C4-2B (cell line): ENCODE measurements around the gene NEK9.

Experiments
- ZFX ChIP-seq: fragments of 450-650 bp; IDR thresholded peaks from 2 replicates; pipeline ENCODE4 v1.6.1; 2017
- TF ChIP-seq, protein P1 (sequence below): fragments of 450-650 bp; conservative IDR thresholded peaks from 2 replicates; pipeline ENCODE4 v1.5.1; 2017; ENCODE audit warnings: mild to moderate bottlenecking

DNA sequence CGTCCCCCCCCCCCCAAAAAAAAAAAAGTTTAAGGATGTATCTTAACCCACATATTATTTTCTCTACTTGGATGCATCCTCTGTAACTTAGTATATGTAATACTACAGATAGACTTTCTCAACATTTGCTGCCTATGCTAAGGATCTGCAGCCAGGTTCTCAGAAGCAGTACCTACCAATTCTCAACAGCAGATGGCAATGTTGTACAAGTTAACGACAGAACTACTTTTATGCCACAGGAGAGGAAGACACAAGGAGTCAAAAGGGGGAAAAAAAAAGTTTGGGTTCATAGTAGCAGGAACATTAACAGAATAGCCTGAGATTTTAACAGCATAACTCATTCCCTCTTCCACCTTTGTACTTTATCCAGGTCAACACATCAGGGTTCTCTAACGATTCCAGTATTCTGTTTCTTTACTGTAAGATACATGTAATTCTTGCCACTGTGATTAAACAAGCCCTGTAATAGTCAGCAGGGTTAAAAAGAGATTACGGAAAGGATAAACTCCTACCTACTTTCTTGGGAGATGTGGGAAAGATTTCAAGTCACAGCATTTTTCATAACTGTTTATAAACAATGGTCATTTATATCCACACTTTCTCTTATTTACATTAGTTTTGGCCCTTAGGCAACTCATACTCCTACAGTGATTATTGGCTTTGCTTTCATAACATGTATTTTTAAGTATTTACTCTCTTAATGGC, 5.7 kb upstream of the NEK9 start:
- TF ChIP-seq, protein P1, sequence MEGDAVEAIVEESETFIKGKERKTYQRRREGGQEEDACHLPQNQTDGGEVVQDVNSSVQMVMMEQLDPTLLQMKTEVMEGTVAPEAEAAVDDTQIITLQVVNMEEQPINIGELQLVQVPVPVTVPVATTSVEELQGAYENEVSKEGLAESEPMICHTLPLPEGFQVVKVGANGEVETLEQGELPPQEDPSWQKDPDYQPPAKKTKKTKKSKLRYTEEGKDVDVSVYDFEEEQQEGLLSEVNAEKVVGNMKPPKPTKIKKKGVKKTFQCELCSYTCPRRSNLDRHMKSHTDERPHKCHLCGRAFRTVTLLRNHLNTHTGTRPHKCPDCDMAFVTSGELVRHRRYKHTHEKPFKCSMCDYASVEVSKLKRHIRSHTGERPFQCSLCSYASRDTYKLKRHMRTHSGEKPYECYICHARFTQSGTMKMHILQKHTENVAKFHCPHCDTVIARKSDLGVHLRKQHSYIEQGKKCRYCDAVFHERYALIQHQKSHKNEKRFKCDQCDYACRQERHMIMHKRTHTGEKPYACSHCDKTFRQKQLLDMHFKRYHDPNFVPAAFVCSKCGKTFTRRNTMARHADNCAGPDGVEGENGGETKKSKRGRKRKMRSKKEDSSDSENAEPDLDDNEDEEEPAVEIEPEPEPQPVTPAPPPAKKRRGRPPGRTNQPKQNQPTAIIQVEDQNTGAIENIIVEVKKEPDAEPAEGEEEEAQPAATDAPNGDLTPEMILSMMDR: peak; percentile 82
- no peak for TF ChIP-seq ZFX
